AG04450 (cell line): Measurements from ENCODE around the gene ANKRD18B. TPM values are rescaled to one million over a fixed set of nuclear protein-coding genes. Genes with fewer than 3 reads are reported as not detected.
"Not testable (repeated sequence)": the region's sequence is repeated elsewhere in the genome, so short reads cannot be mapped to it uniquely, and the experiment has no call there.

Source experiments
- CTCF ChIA-PET: fragments of 300-600, 350-600 bp; formaldehyde crosslinking; extraction: SDS; loops from one replicate; lab custom pipeline; 2022; ENCODE audit warnings: antibody characterized with exemption, inconsistent platforms; lab: Charles Lee
- POLR2A ChIA-PET: fragments of 350-600 bp; formaldehyde crosslinking; extraction: SDS; loops from one replicate; lab custom pipeline; 2021; ENCODE audit warnings: antibody characterized with exemption, inconsistent platforms; lab: Yijun Ruan, JAX
- DNase-seq: peaks from one replicate; pipeline ENCODE4 v3.0.0-alpha.2; 2011; ENCODE audit warnings: low read depth, low spot score
- H3K27ac ChIP-seq: one replicate; pipeline ENCODE4 v1.5.1; 2012; ENCODE audit warnings: low read depth, low read length, control low read depth
- H3K27me3 ChIP-seq: one replicate; pipeline ENCODE4 v1.6.0; 2012; ENCODE audit warnings: low read length; ENCODE audit not compliant: control insufficient read depth, insufficient read depth
- H3K4me3 ChIP-seq: 2 replicates; pipeline ENCODE4 v1.5.1; 2011; ENCODE audit warnings: mild to moderate bottlenecking, low read depth, low read length, control low read depth
- H3K9me3 ChIP-seq: 2 replicates; pipeline ENCODE4 v1.5.1; 2012; ENCODE audit warnings: low read length; ENCODE audit not compliant: control insufficient read depth, insufficient read depth
- CTCF ChIP-seq: IDR thresholded peaks from 2 replicates; pipeline ENCODE4 v1.5.1; 2011; ENCODE audit warnings: low read depth, low read length, control low read depth, inconsistent platforms
- polyA plus RNA-seq: library from polyadenylated mRNA; depleted of rRNA; stranded (reverse); fragments of >200 nt; gene quantifications from 2 replicates; pipeline ENCODE4 v1.2.3, GENCODE V29; 2011

The ANKRD18B gene
- polyA plus RNA-seq, 1 experiment, result 8.6 TPM

DNA sequence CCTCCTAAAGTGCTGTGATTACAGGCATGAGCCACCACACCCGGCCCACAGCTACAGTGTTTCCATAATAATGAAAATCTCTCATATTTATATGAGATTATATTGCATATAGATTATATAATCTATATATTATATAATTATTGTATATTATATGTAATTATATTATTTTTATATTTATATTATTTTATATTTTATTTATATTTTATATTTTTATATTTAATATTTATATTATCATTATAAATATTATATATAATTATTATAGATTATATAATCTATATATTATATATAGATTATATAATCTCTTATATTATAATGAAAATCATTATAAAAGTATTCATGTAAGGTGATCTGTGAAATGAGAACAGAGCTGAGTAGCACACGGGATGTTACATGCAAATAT, 11.5 kb downstream of the ANKRD18B start:
- Histone ChIP-seq H3K27me3 (no peaks in the 10 kb centered on the region), H3K4me3 (no peak overlapping the region), H3K9me3 (no peaks in the 10 kb centered on the region), H3K27ac (no peak overlapping the region)
- no peak for DNase-seq
- POLR2A ChIA-PET, result no interaction called here
- TF ChIP-seq CTCF, result no peak
- CTCF ChIA-PET, result no interaction called here

DNA sequence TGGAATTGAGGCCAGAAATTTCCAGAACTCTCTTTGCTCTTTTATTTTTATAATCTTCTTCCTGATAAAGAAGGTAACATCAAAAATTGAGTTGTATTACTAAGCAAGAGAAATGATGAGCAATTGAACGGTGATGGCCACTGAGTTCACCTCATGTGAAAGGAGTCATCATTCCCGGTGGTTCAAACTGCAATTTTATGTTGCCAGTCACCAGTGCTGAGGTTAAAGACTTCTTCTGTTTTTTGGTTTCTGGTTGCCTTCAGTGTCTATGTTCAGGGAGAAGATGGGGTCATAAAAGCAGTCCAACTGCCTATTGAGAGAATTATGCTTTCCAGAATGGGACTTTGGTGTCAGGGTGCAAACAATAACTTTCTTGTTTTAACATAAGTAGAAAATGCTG, 19.4 kb downstream of the ANKRD18B start:
- H3K27ac ChIP-seq, H3K9me3 ChIP-seq, POLR2A ChIA-PET, H3K27me3 ChIP-seq, CTCF ChIA-PET, H3K4me3 ChIP-seq, DNase-seq: not testable (repeated sequence)

DNA sequence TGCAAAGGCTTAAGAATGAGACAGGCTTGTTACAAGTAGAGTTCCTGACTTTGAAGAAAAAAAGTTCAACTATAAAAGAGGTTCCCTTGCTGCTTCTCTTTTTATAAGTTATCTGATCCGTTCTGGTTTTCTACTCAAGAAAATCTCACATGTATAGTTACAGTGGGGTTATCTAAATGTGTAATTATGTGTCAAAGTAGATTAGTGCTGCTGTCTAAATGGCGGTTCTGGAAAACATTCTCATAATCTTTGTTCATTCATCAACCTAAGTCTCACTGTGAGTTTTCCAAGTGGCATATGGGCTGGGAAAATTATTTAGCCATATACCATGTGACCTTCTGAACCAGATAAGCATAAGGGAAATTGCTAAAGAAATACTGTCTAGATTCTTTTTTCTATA, 21.7 kb downstream of the ANKRD18B start:
- H3K4me3 ChIP-seq, DNase-seq, H3K27ac ChIP-seq, H3K27me3 ChIP-seq, H3K9me3 ChIP-seq, POLR2A ChIA-PET, CTCF ChIA-PET: not testable (repeated sequence)

GRCh38 chr9:33548816-33549215, 24.8 kb downstream of the ANKRD18B start:
- POLR2A ChIA-PET, H3K27me3 ChIP-seq, H3K9me3 ChIP-seq, H3K4me3 ChIP-seq, CTCF ChIA-PET, DNase-seq, H3K27ac ChIP-seq: not testable (repeated sequence)

DNA sequence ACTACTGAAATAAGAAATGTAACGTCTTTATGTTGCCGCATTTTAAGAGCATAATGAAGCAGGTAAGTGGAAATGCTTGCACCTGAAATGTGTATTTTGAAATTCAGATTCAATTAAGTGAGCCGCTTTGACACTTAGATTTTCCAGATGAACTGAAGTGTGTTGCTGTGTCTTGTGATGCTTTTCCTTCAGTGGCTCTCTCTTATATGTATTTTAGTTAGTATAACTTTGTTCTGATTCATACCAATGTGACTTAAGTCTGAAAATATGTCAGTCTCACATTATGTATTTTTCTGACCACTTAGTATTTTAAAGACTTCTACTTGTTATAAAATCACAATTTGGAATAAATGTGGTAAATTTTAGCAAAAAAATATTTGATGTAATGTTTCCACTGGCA, 25.4 kb downstream of the ANKRD18B start:
- CTCF ChIA-PET, H3K4me3 ChIP-seq, H3K27me3 ChIP-seq, H3K9me3 ChIP-seq, DNase-seq, POLR2A ChIA-PET, H3K27ac ChIP-seq: not testable (repeated sequence)

DNA sequence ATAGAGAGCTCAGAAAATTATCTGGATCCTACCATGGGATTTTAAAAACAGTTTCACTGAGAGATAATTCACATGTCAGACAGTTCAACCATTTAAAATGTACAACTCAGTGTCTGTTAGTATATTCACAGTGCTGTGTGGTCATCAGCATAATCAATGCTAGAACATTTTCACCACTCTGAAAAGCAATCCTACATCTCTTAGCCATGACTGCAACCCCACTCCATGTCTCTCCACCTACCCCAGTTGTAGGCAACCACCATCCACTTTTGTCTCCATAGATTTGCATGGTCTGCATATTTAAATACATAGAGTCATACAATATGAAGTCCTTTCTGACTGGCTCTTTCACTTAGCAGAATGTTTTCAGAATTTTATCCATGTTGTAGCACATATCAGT, 27.1 kb downstream of the ANKRD18B start:
- H3K27ac ChIP-seq, H3K27me3 ChIP-seq, POLR2A ChIA-PET, H3K4me3 ChIP-seq, CTCF ChIA-PET, H3K9me3 ChIP-seq, DNase-seq: not testable (repeated sequence)

- H3K27ac ChIP-seq, H3K27me3 ChIP-seq, POLR2A ChIA-PET, CTCF ChIA-PET, H3K9me3 ChIP-seq, H3K4me3 ChIP-seq, DNase-seq: not testable (repeated sequence)
Observed at GRCh38 chr9:33552315-33552725, 28.3 kb downstream of the ANKRD18B start.

DNA sequence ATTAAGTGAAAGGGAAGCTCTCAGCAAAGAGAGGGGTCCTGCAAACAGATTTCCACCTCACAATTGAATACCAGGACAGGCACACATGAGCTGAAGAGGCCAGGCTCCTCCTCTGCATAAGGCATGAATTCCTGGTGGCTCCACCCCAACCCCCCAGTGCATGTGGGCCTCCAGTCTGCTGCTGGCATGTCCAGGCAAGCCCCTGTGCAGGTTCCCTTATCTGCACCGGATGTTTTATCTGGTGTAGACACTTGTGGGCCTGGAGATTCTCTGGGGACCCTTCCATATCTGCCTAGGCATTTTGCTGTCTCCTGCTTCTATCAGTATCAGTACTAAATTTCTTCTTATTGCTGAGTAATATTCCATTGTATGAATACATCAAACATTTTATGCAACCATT, 36.2 kb downstream of the ANKRD18B start:
- H3K27ac ChIP-seq, DNase-seq, H3K27me3 ChIP-seq, CTCF ChIA-PET, POLR2A ChIA-PET, H3K4me3 ChIP-seq, H3K9me3 ChIP-seq: not testable (repeated sequence)

DNA sequence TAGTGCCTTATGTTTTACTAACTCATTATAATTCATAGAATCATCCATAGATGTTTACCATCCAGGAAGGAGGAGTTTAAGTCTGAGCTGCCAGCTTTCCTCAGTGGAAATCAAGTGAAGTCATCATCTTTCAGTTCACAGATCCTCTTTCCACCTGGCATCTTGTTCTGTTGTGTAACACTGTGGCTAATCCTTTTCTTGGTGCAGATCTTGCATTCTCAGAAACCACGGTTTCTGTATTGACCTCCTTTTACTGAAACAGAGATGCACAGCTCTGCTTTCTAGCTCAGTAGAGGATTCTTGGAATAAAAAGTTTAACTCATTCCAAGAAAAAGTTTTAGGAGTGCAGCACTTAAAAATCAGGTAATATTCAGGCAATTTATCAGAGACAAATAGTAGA, 38.1 kb downstream of the ANKRD18B start:
- CTCF ChIA-PET, H3K9me3 ChIP-seq, H3K4me3 ChIP-seq, DNase-seq, H3K27ac ChIP-seq, POLR2A ChIA-PET, H3K27me3 ChIP-seq: not testable (repeated sequence)

DNA sequence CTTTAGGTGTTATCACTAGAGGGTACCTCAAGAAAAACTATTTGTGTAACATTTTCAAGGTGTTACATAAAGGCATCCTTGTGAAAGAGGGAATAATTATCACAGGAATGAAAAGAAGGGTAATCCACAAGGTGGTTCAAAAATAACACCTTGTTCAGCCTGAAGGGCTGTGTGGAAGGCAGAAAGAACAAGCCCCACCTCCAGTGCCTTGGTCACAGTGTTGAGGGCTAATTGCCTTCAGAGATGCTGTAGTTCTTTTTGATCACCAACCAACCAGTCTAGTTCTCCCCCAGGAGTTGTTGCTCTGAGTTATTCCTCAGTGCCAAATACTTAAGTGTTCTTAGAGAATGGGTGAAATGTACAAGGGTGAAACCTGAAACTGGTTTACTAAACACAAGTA, 43.7 kb downstream of the ANKRD18B start:
- DNase-seq, POLR2A ChIA-PET, H3K9me3 ChIP-seq, CTCF ChIA-PET, H3K27me3 ChIP-seq, H3K27ac ChIP-seq, H3K4me3 ChIP-seq: not testable (repeated sequence)

GRCh38 chr9:33577786-33578185, 53.7 kb downstream of the ANKRD18B start:
- DNase-seq, POLR2A ChIA-PET, H3K27me3 ChIP-seq, H3K4me3 ChIP-seq, H3K27ac ChIP-seq, H3K9me3 ChIP-seq, CTCF ChIA-PET: not testable (repeated sequence)

DNA sequence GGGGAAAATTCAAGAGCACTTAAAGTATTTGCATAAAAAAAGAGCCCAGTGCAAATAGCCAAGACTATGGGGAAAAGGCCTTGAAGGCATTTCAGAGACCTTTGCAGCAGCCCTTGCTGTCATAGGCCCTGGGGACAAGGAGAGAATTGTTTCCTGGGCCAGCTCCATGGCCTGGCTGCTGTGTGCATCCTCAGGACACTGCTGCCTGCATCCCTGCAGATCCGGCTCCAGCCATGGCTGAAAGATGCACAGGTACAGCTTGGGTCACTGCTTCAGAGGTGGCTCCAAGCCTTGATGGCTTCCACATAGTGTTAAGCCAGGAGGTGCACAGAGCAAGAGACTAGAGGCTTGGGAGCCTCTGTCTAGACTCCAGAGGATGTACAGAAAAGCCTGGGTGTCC, 55.9 kb downstream of the ANKRD18B start:
- H3K4me3 ChIP-seq, H3K9me3 ChIP-seq, POLR2A ChIA-PET, H3K27ac ChIP-seq, H3K27me3 ChIP-seq, DNase-seq, CTCF ChIA-PET: not testable (repeated sequence)
